Measurements from ENCODE around the gene HEPHL1.

Gene HEPHL1

GRCh38 chr11:94025690-94026394, 4.7 kb downstream of the HEPHL1 start:
- no peak for DNase-seq

GRCh38 chr11:94027210-94027609, 6.1 kb downstream of the HEPHL1 start:
- DNase-seq, result no peak

GRCh38 chr11:94028436-94028835, 7.3 kb downstream of the HEPHL1 start:
- DNase-seq, result no peak

GRCh38 chr11:94030059-94030458, 8.9 kb downstream of the HEPHL1 start:
- DNase-seq, result no peak

DNA sequence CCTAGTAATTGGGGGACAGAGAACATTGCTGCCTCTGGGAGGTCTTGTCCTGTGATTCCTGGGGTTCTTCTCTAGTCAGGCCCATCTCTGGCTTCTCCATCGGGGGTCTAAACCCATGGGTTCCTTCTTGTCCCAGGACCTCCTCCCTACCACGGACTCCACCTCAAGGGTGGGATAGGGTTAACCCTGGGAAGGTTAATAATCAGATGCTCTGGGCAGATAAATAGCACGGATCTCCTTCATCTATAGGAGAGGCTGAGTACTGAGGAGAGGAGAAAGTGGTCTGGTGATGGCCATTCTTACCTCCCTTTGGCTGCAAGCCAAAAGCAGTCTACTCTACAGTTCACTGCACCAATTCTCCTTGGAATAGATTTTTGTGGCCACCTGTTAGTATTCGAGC, 10.5 kb downstream of the HEPHL1 start:
- no peak for DNase-seq

DNA sequence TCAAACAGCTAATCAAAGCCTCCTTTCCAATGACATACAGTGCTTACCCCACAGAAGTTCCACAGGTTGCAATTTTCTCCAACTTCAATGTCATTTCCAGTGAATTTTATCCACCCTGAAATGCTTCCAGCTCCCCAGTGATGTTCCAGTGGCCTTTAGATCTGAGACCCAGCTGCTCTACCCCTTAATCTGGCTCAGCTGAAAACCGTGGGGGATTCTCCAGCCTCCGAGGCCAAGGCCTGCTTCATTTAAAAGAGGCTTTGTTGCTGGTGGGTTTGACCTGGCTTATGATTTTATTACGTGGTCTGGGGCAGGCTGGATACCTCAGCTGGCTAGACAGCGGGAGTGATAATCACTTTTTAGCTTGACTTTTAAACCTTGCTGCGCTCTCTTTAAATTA, 10.9 kb downstream of the HEPHL1 start:
- peak; percentile 8 for DNase-seq

DNA sequence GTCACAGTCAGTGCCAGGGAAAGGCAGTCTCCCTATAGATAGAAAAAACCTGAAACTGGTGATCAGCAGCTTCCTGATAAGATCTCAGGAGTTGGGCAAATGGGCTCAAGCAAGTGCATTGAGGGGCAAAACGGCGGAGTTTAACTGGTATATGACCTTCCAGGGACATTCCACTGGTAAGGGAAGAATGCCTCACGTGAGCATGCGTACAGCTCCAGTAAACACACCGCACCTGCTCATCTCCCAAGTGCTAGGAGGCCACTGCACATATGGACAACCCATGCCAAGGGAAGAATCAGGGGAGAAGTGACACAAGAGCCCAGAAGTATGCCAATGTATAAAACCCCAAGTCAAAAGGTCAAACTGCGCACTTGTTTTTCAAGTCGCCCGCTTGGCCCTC, 11.6 kb downstream of the HEPHL1 start:
- DNase-seq, result no peak

- no peak for DNase-seq
Observed at GRCh38 chr11:94034207-94034606, 13.1 kb downstream of the HEPHL1 start.

GRCh38 chr11:94036096-94036495, 14.9 kb downstream of the HEPHL1 start:
- DNase-seq, result no peak

GRCh38 chr11:94043241-94043640, 22.1 kb downstream of the HEPHL1 start:
- no peak for DNase-seq

GRCh38 chr11:94046796-94047195, 25.6 kb downstream of the HEPHL1 start:
- no peak for DNase-seq

- DNase-seq, result no peak
Observed at GRCh38 chr11:94048032-94048709, 27.0 kb downstream of the HEPHL1 start.

DNA sequence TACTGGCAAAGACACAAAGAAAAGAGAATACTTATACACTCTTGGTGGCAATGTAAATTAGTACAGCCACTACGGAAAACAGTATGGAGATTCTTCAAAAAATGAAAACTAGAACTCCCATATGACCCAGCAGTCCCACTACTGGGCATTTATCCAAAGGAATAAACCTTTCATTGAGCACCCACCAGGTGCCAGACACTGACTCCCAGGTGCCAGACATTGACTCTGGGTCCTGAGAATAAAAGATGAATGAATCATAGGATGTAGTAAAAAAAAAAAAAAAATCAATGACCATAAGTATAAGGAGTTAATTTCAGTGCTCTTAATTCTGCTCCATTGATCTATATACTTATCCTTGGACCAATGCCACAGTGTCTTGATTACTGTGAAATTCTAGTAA, 28.2 kb downstream of the HEPHL1 start:
- DNase-seq, result no peak

DNA sequence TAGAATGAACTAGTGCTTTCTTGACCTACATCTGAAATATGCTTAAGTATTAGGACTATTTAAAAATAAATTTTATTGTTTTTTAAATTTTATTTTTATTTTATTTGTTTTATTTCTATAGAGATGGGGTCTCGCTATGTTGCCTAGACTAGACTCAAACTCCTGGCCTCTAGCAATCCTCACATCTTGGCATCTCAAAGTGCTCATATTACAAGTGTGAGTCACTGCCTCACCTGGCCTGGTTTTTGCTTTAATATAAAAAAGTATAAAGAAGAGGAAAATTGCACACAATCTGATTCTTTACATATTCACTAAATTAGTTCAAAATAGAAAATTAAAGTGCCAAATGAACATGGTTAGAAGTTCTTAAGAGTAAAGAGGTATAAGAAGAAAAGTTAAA, 37.5 kb downstream of the HEPHL1 start:
- DNase-seq, result no peak

DNA sequence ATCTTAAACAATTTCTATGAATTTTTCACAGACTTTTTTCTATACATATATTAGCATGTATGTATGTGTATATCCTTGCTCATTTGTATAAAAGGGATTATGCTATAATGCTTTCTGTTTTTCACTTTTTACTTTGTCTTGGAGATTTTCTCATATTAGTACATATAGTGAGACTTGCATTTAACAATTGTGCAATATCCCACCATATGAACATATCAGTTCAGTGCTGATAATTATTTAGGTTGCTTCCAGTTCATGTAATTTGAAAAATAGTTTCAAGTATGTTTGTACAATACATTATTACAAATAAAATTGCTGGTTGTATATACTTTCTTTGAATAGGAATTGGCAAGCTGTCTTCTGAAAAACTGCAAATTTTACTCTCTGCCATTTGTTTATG, 37.9 kb downstream of the HEPHL1 start:
- no peak for DNase-seq

DNA sequence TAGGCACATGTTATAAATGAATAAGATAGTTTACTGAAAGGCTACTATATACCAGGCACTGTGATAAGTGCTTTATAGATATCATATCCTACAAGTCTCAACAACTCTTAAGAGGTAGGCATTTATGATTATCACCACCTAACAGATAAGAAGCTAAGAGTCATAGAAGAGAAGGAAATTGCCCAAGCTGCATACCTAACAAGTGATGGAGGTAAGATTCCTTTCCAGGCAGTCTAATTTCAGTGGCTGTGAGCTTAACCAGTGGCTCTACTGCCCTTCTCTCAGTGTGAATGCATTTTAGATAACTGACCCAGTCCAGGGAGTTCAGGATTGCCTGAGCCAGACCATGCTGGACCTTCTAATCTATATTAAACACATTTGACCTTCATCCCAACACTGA, 39.2 kb downstream of the HEPHL1 start:
- DNase-seq, result no peak

DNA sequence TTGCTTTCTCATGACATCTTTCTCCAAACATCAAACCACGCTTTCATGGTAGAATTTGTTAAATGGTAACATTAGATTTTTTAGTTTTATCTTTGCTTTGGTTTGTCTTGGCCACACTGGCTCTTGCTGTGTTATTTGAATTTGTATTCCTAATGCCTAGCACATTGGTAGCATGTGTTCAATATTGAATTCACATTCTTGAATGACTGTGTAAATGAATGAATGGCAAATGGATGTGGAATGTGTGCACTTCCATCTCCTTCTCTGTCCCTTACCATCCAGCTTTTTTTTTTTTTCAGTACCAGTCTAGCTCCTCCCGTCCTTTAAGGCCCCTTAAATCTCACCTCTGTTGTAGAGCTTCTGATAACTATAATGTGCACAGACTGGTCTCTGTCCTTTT, 41.2 kb downstream of the HEPHL1 start:
- no peak for DNase-seq

- no peak for DNase-seq
Observed at GRCh38 chr11:94066901-94067429, 45.8 kb downstream of the HEPHL1 start.

- DNase-seq, result no peak
Observed at GRCh38 chr11:94068764-94069163, 47.6 kb downstream of the HEPHL1 start.

- DNase-seq, result no peak
Observed at GRCh38 chr11:94077552-94078293, 56.6 kb downstream of the HEPHL1 start.

DNA sequence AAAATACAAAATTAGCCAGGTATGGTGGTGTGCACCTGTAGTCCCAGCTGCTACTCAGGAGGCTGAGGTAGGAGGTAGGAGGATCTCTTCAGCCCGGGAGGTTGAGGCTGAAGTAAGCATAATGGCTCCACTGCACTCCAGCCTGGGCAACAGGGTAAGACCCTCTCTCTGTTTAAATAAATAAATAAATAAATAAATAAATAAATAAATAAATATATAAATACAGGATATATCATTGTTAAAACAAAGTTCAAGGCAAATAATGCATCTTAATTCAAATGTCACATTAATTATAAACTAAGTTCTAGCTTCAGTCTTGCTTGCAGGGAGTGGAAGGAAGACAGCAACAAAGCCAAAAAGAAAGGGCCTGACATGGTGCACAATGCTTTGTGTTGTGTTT, 63.0 kb downstream of the HEPHL1 start:
- DNase-seq, result no peak

GRCh38 chr11:94088906-94089305, 67.8 kb downstream of the HEPHL1 start:
- no peak for DNase-seq

- DNase-seq, result no peak
Observed at GRCh38 chr11:94089341-94089740, 68.2 kb downstream of the HEPHL1 start.

DNA sequence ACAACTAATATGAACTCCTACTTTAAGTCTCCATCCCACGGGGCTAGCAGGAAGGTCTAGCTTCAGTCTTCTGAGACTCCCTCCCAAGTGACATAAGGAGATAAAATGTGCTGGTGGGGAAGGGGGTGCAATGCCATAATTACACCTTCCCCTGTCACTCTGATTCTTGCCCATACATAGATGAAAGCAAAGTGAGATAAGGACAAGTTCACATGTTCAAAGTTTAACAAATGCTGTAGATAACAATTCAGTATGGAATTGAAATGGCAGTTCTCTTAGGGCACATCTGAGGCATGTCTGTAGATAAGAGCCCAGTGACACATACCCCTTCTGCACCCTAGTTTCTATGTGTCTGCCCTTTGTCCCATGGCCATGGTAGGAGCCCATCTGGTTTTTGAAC, 69.2 kb downstream of the HEPHL1 start:
- DNase-seq, result no peak
